Stimulated activated CD8-positive, alpha-beta memory T cell treated with anti-CD3 and anti-CD28 coated beads, Interleukin-4, amount 100 ng/mL, for 1 hour (primary cell): ENCODE measurements around the gene DSP.

Experiments
- DNase-seq, 2 donors: peaks; one replicate each; pipeline ENCODE4 v3.0.0-alpha.2; 2020; ENCODE audit warnings: low read depth in 2 of 2, low spot score in 1 of 2

Gene DSP

GRCh38 chr6:7559196-7559595 is 17.7 kb downstream of the DSP start:
- DNase-seq: no peak

- DNase-seq: no peak
These were observed 18.3 kb downstream of the DSP start for GRCh38 chr6:7559651-7560385.

- DNase-seq: no peak
These were observed 19.9 kb downstream of the DSP start for GRCh38 chr6:7561153-7561964.

- no peak for DNase-seq
These were observed 21.3 kb downstream of the DSP start for GRCh38 chr6:7562769-7563168.

GRCh38 chr6:7566107-7566506 is 24.6 kb downstream of the DSP start:
- DNase-seq: no peak

GRCh38 chr6:7566617-7567173 is 25.2 kb downstream of the DSP start:
- no peak for DNase-seq

GRCh38 chr6:7568021-7568420 is 26.6 kb downstream of the DSP start:
- DNase-seq: no peak

GRCh38 chr6:7569082-7569481 is 27.6 kb downstream of the DSP start:
- no peak for DNase-seq

GRCh38 chr6:7572213-7572943 is 30.9 kb downstream of the DSP start:
- DNase-seq: no peak

- no peak for DNase-seq
These were observed 33.0 kb downstream of the DSP start for GRCh38 chr6:7574500-7574899.

GRCh38 chr6:7578516-7578915 is 37.0 kb downstream of the DSP start:
- no peak for DNase-seq

GRCh38 chr6:7578931-7579330 is 37.5 kb downstream of the DSP start:
- no peak for DNase-seq

- no peak for DNase-seq
These were observed 38.4 kb downstream of the DSP start for GRCh38 chr6:7579851-7580250.

GRCh38 chr6:7580537-7580926 is 39.1 kb downstream of the DSP start:
- no peak for DNase-seq

GRCh38 chr6:7580927-7581618 is 39.6 kb downstream of the DSP start:
- DNase-seq: no peak

GRCh38 chr6:7585287-7585930 is 43.9 kb downstream of the DSP start:
- no peak for DNase-seq

GRCh38 chr6:7587631-7588100 is 46.2 kb downstream of the DSP start:
- DNase-seq: no peak

GRCh38 chr6:7588506-7588905 is 47.0 kb downstream of the DSP start:
- no peak for DNase-seq

GRCh38 chr6:7589221-7589620 is 47.8 kb downstream of the DSP start:
- no peak for DNase-seq
